Nephron progenitor cell (in vitro differentiated cells): ENCODE results near the gene UMAD1.

Source experiments
- DNase-seq: peaks from one replicate; pipeline ENCODE4 v3.0.0; 2021
- H3K27ac Mint-ChIP-seq: 2 replicates; pipeline ENCODE4 v1.8.0; 2021; ENCODE audit warnings: mild to moderate bottlenecking, moderate library complexity, mixed read lengths
- H3K27me3 Mint-ChIP-seq: 2 replicates; pipeline ENCODE4 v1.8.0; 2021; ENCODE audit warnings: mild to moderate bottlenecking, low read depth, mixed read lengths; ENCODE audit not compliant: poor library complexity
- H3K36me3 Mint-ChIP-seq: 2 replicates; pipeline ENCODE4 v1.8.0; 2021; ENCODE audit warnings: low read depth, mixed read lengths
- H3K4me1 Mint-ChIP-seq: 2 replicates; pipeline ENCODE4 v1.8.0; 2021; ENCODE audit warnings: mixed read lengths
- H3K4me3 Mint-ChIP-seq: 2 replicates; pipeline ENCODE4 v1.8.0; 2021; ENCODE audit warnings: mild to moderate bottlenecking, moderate library complexity, mixed read lengths
- H3K9me3 Mint-ChIP-seq: 2 replicates; pipeline ENCODE4 v1.8.0; 2021; ENCODE audit warnings: mild to moderate bottlenecking, moderate library complexity, mixed read lengths
- CTCF ChIP-seq: fragments of 200-600 bp; sonication (generic); IDR thresholded peaks from 2 replicates; pipeline ENCODE4 v1.5.0; 2021; ENCODE audit warnings: antibody characterized with exemption

UMAD1 gene

GRCh38 chr7:7640221-7641128 lies at the start of gene UMAD1:
Gene UMAD1 (plus strand): TSS chr7:7640752. CDS start chr7:7673372, 32,620 bp downstream.
- H3K9me3 Mint-ChIP-seq: peaks cover under 1% of the 10 kb centered on the region
- H3K4me1 Mint-ChIP-seq: peaks cover 41% of the 10 kb centered on the region
- TF ChIP-seq CTCF: no peak
- H3K27me3 Mint-ChIP-seq: no peaks in the 10 kb centered on the region
- peak within 1 kb of the TSS; percentile 96 for H3K4me3 Mint-ChIP-seq
- peak within 1 kb of the TSS; percentile 97 for H3K27ac Mint-ChIP-seq
- peaks cover 38% of the 10 kb centered on the region for H3K36me3 Mint-ChIP-seq
- peak; percentile 94 for DNase-seq

- no peak overlapping the region for H3K27ac Mint-ChIP-seq
- no peaks in the 10 kb centered on the region for H3K27me3 Mint-ChIP-seq
- H3K4me3 Mint-ChIP-seq: no peak overlapping the region
- peaks cover 87% of the 10 kb centered on the region for H3K36me3 Mint-ChIP-seq
- H3K9me3 Mint-ChIP-seq: peaks cover 27% of the 10 kb centered on the region
- no peak for TF ChIP-seq CTCF
- no peak for DNase-seq
- H3K4me1 Mint-ChIP-seq: no peaks in the 10 kb centered on the region
These were observed 45.1 kb upstream of the UMAD1 start for GRCh38 chr7:7595451-7595850.

GRCh38 chr7:7596176-7596575 lies 44.4 kb upstream of the UMAD1 start:
- Mint-ChIP-seq H3K9me3 (peaks cover 34% of the 10 kb centered on the region), H3K4me1 (no peaks in the 10 kb centered on the region), H3K27ac (no peak overlapping the region), H3K4me3 (no peak overlapping the region), H3K27me3 (no peaks in the 10 kb centered on the region), H3K36me3 (peaks cover 87% of the 10 kb centered on the region)
- no peak for TF ChIP-seq CTCF
- no peak for DNase-seq

- Mint-ChIP-seq H3K4me1 (no peaks in the 10 kb centered on the region), H3K27me3 (no peaks in the 10 kb centered on the region), H3K27ac (no peak overlapping the region), H3K4me3 (no peak overlapping the region), H3K36me3 (peaks cover 5% of the 10 kb centered on the region), H3K9me3 (peaks cover 7% of the 10 kb centered on the region)
- DNase-seq: no peak
- no peak for TF ChIP-seq CTCF
These were observed 33.5 kb upstream of the UMAD1 start for GRCh38 chr7:7607010-7607409.

GRCh38 chr7:7609330-7609729 lies 31.2 kb upstream of the UMAD1 start:
- Mint-ChIP-seq H3K4me3 (no peak overlapping the region), H3K27ac (no peak overlapping the region), H3K27me3 (no peaks in the 10 kb centered on the region), H3K36me3 (peaks cover 5% of the 10 kb centered on the region), H3K4me1 (no peaks in the 10 kb centered on the region), H3K9me3 (no peaks in the 10 kb centered on the region)
- no peak for TF ChIP-seq CTCF
- DNase-seq: no peak

GRCh38 chr7:7612519-7612918 lies 28.0 kb upstream of the UMAD1 start:
- H3K4me1 Mint-ChIP-seq: no peaks in the 10 kb centered on the region
- peaks cover 4% of the 10 kb centered on the region for H3K36me3 Mint-ChIP-seq
- H3K27ac Mint-ChIP-seq: no peak overlapping the region
- no peak overlapping the region for H3K4me3 Mint-ChIP-seq
- no peak for DNase-seq
- no peak for TF ChIP-seq CTCF
- H3K27me3 Mint-ChIP-seq: no peaks in the 10 kb centered on the region
- H3K9me3 Mint-ChIP-seq: no peaks in the 10 kb centered on the region
